GM12892 (cell line): ENCODE results near the gene PGP.

Source experiments
- POLR2A ChIP-seq: IDR thresholded peaks from 2 replicates; pipeline ENCODE4 v1.6.1; 2011; ENCODE audit warnings: low read depth, low read length, control low read depth
- POLR2AphosphoS5 ChIP-seq: IDR thresholded peaks from 2 replicates; pipeline ENCODE4 v1.6.1; 2011; ENCODE audit warnings: low read depth, low read length, control low read depth
- TAF1 ChIP-seq: IDR thresholded peaks from 2 replicates; pipeline ENCODE4 v1.6.1; 2011; ENCODE audit warnings: low read depth, mild to moderate bottlenecking, control low read depth, low read length, borderline replicate concordance

DNA sequence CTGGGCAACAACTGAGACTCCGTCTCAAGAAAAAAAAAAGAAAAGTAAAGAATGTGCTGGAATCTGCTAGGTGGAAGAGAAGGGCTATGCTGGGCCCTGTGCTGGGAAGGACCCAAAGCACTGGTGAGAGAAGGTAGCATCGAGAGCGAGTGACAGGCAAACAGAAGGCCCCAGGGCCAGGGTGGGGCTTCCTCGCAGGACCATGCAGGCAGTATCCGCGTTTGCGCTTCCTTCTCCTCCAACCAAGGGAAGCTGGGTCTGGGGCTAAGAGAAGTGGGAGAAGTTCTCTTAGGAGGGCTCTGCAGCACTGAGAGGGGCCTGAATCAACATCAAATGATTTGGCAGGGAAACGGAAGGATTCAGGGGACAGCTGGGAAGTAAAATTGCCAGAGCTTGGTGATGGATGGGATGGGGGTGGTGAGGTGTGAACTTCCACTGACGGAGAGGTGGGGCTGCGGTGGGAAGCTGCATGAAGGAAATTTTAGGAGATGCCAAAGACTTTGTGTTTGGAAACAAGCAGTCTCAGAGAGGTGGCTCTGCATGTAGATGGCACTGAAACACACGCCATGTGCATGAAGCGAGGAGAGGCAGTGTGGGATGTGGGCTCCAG, 42.0 kb upstream of the PGP start:
- TF ChIP-seq POLR2AphosphoS5 (0 out of 2 replicates have a peak, but pooled peaks have one; percentile 15), POLR2A (no peak; the same call in 1 of the 2 replicates), TAF1 (no peak)
